ENCODE data around the gene TRIM54.

Gene TRIM54

GRCh38 chr2:27281855-27282559 is at the start of gene TRIM54:
TSS of gene TRIM54 (plus strand) at chr2:27282429. CDS start at chr2:27282732, 303 bp downstream.
- DNase-seq (ENCODE audit: low read depth) = no peak

GRCh38 chr2:27233341-27233740 is 48.9 kb upstream of the TRIM54 start:
- no peak for DNase-seq (ENCODE audit: low read depth)

- DNase-seq (ENCODE audit: low read depth) = no peak
These were observed 46.1 kb upstream of the TRIM54 start for GRCh38 chr2:27236136-27236535.

GRCh38 chr2:27236626-27237025 is 45.6 kb upstream of the TRIM54 start:
- DNase-seq (ENCODE audit: low read depth) = no peak

- DNase-seq (ENCODE audit: low read depth) = no peak
These were observed 44.8 kb upstream of the TRIM54 start for GRCh38 chr2:27237341-27237945.

- no peak for DNase-seq (ENCODE audit: low read depth)
These were observed 43.3 kb upstream of the TRIM54 start for GRCh38 chr2:27238976-27239375.

GRCh38 chr2:27240406-27240805 is 41.8 kb upstream of the TRIM54 start:
- no peak for DNase-seq (ENCODE audit: low read depth)

GRCh38 chr2:27241761-27242613 is 40.2 kb upstream of the TRIM54 start:
- no peak for DNase-seq (ENCODE audit: low read depth)

GRCh38 chr2:27242614-27242951 is 39.6 kb upstream of the TRIM54 start:
- DNase-seq (ENCODE audit: low read depth) = no peak

- DNase-seq (ENCODE audit: low read depth) = no peak
These were observed 38.7 kb upstream of the TRIM54 start for GRCh38 chr2:27243391-27244130.

- DNase-seq (ENCODE audit: low read depth) = no peak
These were observed 37.1 kb upstream of the TRIM54 start for GRCh38 chr2:27245116-27245515.

- no peak for DNase-seq (ENCODE audit: low read depth)
These were observed 36.6 kb upstream of the TRIM54 start for GRCh38 chr2:27245626-27246025.

GRCh38 chr2:27247893-27248292 is 34.3 kb upstream of the TRIM54 start:
- DNase-seq (ENCODE audit: low read depth) = no peak

GRCh38 chr2:27249159-27249890 is 32.9 kb upstream of the TRIM54 start:
- no peak for DNase-seq (ENCODE audit: low read depth)

GRCh38 chr2:27249891-27250651 is 32.2 kb upstream of the TRIM54 start:
- DNase-seq (ENCODE audit: low read depth) = no peak

- DNase-seq (ENCODE audit: low read depth) = no peak
These were observed 31.4 kb upstream of the TRIM54 start for GRCh38 chr2:27250652-27251379.

GRCh38 chr2:27251766-27252165 is 30.5 kb upstream of the TRIM54 start:
- DNase-seq (ENCODE audit: low read depth) = no peak

GRCh38 chr2:27255187-27255586 is 27.0 kb upstream of the TRIM54 start:
- no peak for DNase-seq (ENCODE audit: low read depth)

- DNase-seq (ENCODE audit: low read depth) = no peak
These were observed 26.6 kb upstream of the TRIM54 start for GRCh38 chr2:27255660-27256059.

- no peak for DNase-seq (ENCODE audit: low read depth)
These were observed 25.3 kb upstream of the TRIM54 start for GRCh38 chr2:27256855-27257454.

Measured in T-helper 22 cell (primary cell).